ENCODE results near the gene IDH3G. TPM values are rescaled to one million over a fixed set of nuclear protein-coding genes. Genes with fewer than 3 reads are reported as not detected.

IDH3G gene
- total RNA-seq, 1 donor from 2014 or later = 351 TPM

- H3K27me3 ChIP-seq = no peaks in the 10 kb centered on the region
- no peaks in the 10 kb centered on the region for H3K9me3 ChIP-seq
- H3K36me3 ChIP-seq = peaks cover 0 to 13% of the 10 kb centered on the region in 2 donors
- TF ChIP-seq CTCF (IDR thresholded peaks at IDR 0.05) = no peak
- no peak overlapping the region for H3K27ac ChIP-seq
- H3K4me3 ChIP-seq = no peak overlapping the region
- intact Hi-C loops (cut with DNase I) = no loop called here
- no peak for DNase-seq (ENCODE audit: low spot score in 2 of 2)
- no peaks in the 10 kb centered on the region for H3K4me1 ChIP-seq
Measured at GRCh38 chrX:153776120-153776599, 18.0 kb downstream of the IDH3G start.

GRCh38 chrX:153775293-153776119 lies 18.7 kb downstream of the IDH3G start:
- TF ChIP-seq CTCF (IDR thresholded peaks at IDR 0.05) = no peak
- intact Hi-C loops (cut with DNase I) = no loop called here
- H3K4me1 ChIP-seq = no peaks in the 10 kb centered on the region
- H3K9me3 ChIP-seq = no peaks in the 10 kb centered on the region
- H3K27ac ChIP-seq = no peak overlapping the region
- no peak for DNase-seq (ENCODE audit: low spot score in 2 of 2)
- H3K27me3 ChIP-seq = no peaks in the 10 kb centered on the region
- no peak overlapping the region for H3K4me3 ChIP-seq
- H3K36me3 ChIP-seq = peaks cover under 1 to 19% of the 10 kb centered on the region in 2 donors

GRCh38 chrX:153774576-153775292 lies 19.4 kb downstream of the IDH3G start:
- TF ChIP-seq CTCF (IDR thresholded peaks at IDR 0.05) = no peak
- Histone ChIP-seq H3K4me3 (no peak overlapping the region), H3K9me3 (no peaks in the 10 kb centered on the region), H3K4me1 (no peaks in the 10 kb centered on the region), H3K27ac (no peak overlapping the region), H3K27me3 (no peaks in the 10 kb centered on the region), H3K36me3 (peaks cover 5 to 21% of the 10 kb centered on the region in 2 donors)
- intact Hi-C loops (cut with DNase I) = no loop called here
- no peak for DNase-seq (ENCODE audit: low spot score in 2 of 2)

- TF ChIP-seq CTCF (IDR thresholded peaks at IDR 0.05) = no peak
- no peaks in the 10 kb centered on the region for H3K27me3 ChIP-seq
- H3K4me1 ChIP-seq = no peaks in the 10 kb centered on the region
- no peak overlapping the region for H3K4me3 ChIP-seq
- intact Hi-C loops (cut with DNase I) = no loop called here
- H3K27ac ChIP-seq = no peak overlapping the region
- H3K36me3 ChIP-seq = peaks cover 5 to 21% of the 10 kb centered on the region in 2 donors
- no peaks in the 10 kb centered on the region for H3K9me3 ChIP-seq
- DNase-seq (ENCODE audit: low spot score in 2 of 2) = no peak
Measured at GRCh38 chrX:153773741-153774575, 20.2 kb downstream of the IDH3G start.

GRCh38 chrX:153773218-153773611 lies 21.0 kb downstream of the IDH3G start:
- intact Hi-C loops (cut with DNase I) = no loop called here
- no peak overlapping the region for H3K4me3 ChIP-seq
- no peaks in the 10 kb centered on the region for H3K4me1 ChIP-seq
- DNase-seq (ENCODE audit: low spot score in 2 of 2) = no peak
- no peaks in the 10 kb centered on the region for H3K27me3 ChIP-seq
- H3K36me3 ChIP-seq = peaks cover 5 to 21% of the 10 kb centered on the region in 2 donors
- H3K27ac ChIP-seq = no peak overlapping the region
- H3K9me3 ChIP-seq = no peaks in the 10 kb centered on the region
- TF ChIP-seq CTCF (IDR thresholded peaks at IDR 0.05) = no peak

Data from ascending aorta (tissue), 2 donors.